Common myeloid progenitor, CD34-positive (primary cell): ENCODE results near the gene CACNA1A.

Source experiments
- CTCF ChIA-PET: fragments of 350-600 bp; sonication (Branson Sonifier 250); formaldehyde crosslinking; loops from one replicate; lab custom pipeline; 2021; ENCODE audit warnings: antibody characterized with exemption; lab: Charles Lee
- POLR2A ChIA-PET: fragments of 350-600 bp; sonication (Branson Sonifier 250); formaldehyde crosslinking; loops from one replicate; lab custom pipeline; 2021; ENCODE audit warnings: antibody characterized with exemption; lab: Charles Lee
- DNase-seq, 3 donors: peaks; one replicate each; pipeline versions ENCODE4 v3.0.0 to v3.0.0-alpha.2; 2013
- H3K27ac ChIP-seq, 2 experiments: 1 replicate in 1 of 2; 2 replicates in 1 of 2; pipeline ENCODE4 v1.7.0; 2013; ENCODE audit warnings: inconsistent platforms in 2 of 2, low read length in 2 of 2, mild to moderate bottlenecking in 2 of 2, low read depth in 1 of 2, moderate library complexity in 1 of 2; ENCODE audit not compliant: severe bottlenecking in 2 of 2, insufficient read depth in 1 of 2, poor library complexity in 1 of 2
- H3K27me3 ChIP-seq, 5 experiments: replicated peaks in 2 of 5; 1 replicate in 3 of 5; 2 replicates in 2 of 5; pipeline versions ENCODE4 v1.6.1 to v1.7.0; 2013; ENCODE audit warnings: low read length in 4 of 5, mild to moderate bottlenecking in 2 of 5, moderate library complexity in 2 of 5, inconsistent platforms in 1 of 5; ENCODE audit not compliant: insufficient read depth in 5 of 5, control insufficient read depth in 4 of 5
- H3K36me3 ChIP-seq, 4 experiments: 1 replicate in 2 of 4; 2 replicates in 2 of 4; pipeline versions ENCODE4 v1.6.1 to v1.7.0; 2013; ENCODE audit warnings: low read length in 3 of 4, control low read depth in 1 of 4, mild to moderate bottlenecking in 1 of 4; ENCODE audit not compliant: control insufficient read depth in 4 of 4, insufficient read depth in 4 of 4
- H3K4me1 ChIP-seq, 4 experiments: 1 replicate in 3 of 4; 2 replicates in 1 of 4; pipeline versions ENCODE4 v1.6.1 to v1.7.1; 2013; ENCODE audit warnings: low read length in 3 of 4, mild to moderate bottlenecking in 3 of 4, control low read depth in 1 of 4, inconsistent platforms in 1 of 4, moderate library complexity in 1 of 4; ENCODE audit not compliant: control insufficient read depth in 4 of 4, insufficient read depth in 4 of 4; ENCODE audit errors: control extremely low read depth in 1 of 4
- H3K4me3 ChIP-seq, 7 experiments: 1 replicate in 4 of 7; 2 replicates in 3 of 7; pipeline versions ENCODE4 v1.5.1 to v1.7.0; 2013; ENCODE audit warnings: mild to moderate bottlenecking in 7 of 7, low read length in 6 of 7, moderate library complexity in 6 of 7, inconsistent platforms in 2 of 7, low read depth in 2 of 7, control low read depth in 1 of 7; ENCODE audit not compliant: insufficient read depth in 4 of 7, control insufficient read depth in 1 of 7; ENCODE audit errors: extremely low read depth in 1 of 7
- H3K9me3 ChIP-seq, 5 experiments: 1 replicate in 4 of 5; 2 replicates in 1 of 5; pipeline versions ENCODE4 v1.6.1 to v1.7.1; 2013; ENCODE audit warnings: low read length in 4 of 5, mild to moderate bottlenecking in 2 of 5, inconsistent platforms in 1 of 5, low read depth in 1 of 5, moderate library complexity in 1 of 5; ENCODE audit not compliant: control insufficient read depth in 4 of 5, insufficient read depth in 2 of 5; ENCODE audit errors: control extremely low read depth in 1 of 5
- WGBS: methylation state at CpG from one replicate; pipeline ENCODE4 v1.1.5; 2013; ENCODE audit not compliant: insufficient coverage; 5-methylcytosine and 5-hydroxymethylcytosine counted together

Gene CACNA1A

DNA sequence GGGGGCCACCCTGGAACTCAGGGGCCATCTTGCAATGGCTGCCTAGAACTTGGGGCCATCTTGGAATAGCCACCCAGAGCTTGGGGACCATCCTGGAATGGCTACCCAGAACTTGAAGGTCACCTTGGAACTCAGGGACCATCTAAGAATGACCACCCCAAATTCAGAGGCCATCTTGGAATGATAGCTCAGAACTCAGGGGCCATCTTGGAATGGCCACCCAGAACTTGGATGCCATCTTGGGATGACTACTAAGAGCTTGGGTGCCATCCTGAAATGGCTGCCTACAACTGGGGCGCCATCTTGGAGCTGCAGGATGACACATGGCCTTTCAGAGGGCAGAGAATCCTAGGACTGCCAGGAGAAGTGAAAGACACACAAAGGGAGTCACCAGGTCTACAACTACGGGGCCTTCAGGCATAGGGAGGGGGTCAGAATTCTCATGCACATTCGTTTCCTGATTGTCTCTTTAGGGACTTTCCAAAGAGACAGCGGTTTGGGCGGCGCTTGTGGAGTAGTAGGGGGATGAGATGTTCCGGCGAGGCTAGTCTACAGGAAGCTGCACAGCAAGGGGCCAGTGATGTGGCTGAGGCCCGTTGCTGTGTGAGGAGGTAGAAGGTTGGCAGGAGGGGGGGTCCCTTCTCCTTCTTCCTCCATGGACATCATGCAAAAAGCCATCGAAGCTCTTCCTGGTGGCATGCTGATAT lies 231.1 kb downstream of the CACNA1A start:
- ChIA-PET POLR2A (interaction anchor here (0.6 kb wide), 1 partner anchor 502 kb away, joined by 3 read pairs; no protein-coding TSS in a partner anchor), CTCF (interaction anchor here (1.0 to 1.6 kb wide), 2 partner anchors 12 to 31 kb away, joined by 3 to 4 read pairs; no protein-coding TSS in a partner anchor)
- H3K27me3 ChIP-seq: peaks cover 0 to 2% (median 0%) of the 10 kb centered on the region in 5 experiments
- DNase-seq: no peak
- H3K36me3 ChIP-seq: no peaks in the 10 kb centered on the region
- peaks cover 0 to 5% (median 5%) of the 10 kb centered on the region in 4 experiments for H3K4me1 ChIP-seq
- no peak overlapping the region for H3K27ac ChIP-seq
- H3K4me3 ChIP-seq: no peak overlapping the region
- 94% methylated on average over 5 of the region's 10 CpGs for WGBS
- peaks cover 0 to 8% (median 6%) of the 10 kb centered on the region in 5 experiments for H3K9me3 ChIP-seq

DNA sequence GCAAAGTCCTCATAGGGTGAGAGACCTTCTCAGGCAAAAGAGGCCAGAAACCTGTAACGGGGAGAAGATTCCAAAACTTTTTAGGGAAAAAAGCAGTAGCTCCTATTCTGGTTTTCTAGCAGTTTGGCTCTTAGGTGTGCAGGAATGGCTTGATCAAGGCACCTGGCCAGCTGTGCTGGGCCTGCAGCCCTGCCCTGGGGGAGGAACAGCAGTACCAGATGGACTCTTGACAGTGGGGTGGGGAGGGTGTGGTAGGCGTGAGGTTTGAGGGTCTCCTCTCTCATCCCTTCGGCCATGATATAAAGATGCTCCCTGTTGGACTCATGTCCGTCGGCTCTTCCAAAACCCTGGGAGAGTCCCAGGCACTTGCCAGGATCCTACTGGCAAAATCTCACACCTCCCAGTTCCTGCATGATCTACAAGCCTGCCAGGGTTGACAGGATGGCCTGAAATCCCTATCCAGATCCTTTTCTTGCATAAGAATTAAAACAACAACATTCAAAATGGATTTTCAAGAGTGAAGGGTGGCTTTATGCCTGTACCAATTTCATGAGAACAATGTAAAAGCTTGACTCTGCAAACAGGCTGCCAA lies 235.7 kb downstream of the CACNA1A start:
- Histone ChIP-seq H3K4me1 (no peaks in the 10 kb centered on the region), H3K4me3 (no peak overlapping the region), H3K27ac (no peak overlapping the region), H3K27me3 (peaks cover 0 to 2% (median 0%) of the 10 kb centered on the region in 5 experiments), H3K36me3 (no peaks in the 10 kb centered on the region), H3K9me3 (peaks cover 0 to 8% (median 6%) of the 10 kb centered on the region in 5 experiments)
- ChIA-PET CTCF (interaction anchor here (1.3 kb wide), 1 partner anchor 89 kb away, joined by 3 read pairs; no protein-coding TSS in a partner anchor), POLR2A (no interaction called here)
- 100% methylated on average over 5 of the region's 5 CpGs for WGBS
- DNase-seq: no peak

DNA sequence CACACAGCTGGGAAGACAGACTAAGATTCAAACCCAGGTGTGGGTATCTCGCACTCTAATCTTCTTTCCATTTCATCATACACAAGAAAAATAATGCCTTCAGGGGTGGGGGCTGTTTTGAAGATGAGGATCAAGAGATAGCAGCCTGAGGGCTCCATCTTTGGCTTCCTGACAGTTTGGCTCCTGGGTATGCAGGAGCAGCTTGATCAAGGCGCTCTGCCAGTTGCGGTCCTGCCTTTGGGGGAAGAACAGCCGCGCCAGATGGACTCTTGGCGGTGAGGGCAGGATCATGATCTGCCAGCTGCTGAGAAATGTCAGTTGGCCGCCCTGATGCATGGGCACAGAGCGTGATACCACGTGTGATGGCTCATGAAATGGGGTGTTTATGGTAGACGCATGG lies 236.9 kb downstream of the CACNA1A start:
- ChIA-PET CTCF (no interaction called here), POLR2A (no interaction called here)

DNA sequence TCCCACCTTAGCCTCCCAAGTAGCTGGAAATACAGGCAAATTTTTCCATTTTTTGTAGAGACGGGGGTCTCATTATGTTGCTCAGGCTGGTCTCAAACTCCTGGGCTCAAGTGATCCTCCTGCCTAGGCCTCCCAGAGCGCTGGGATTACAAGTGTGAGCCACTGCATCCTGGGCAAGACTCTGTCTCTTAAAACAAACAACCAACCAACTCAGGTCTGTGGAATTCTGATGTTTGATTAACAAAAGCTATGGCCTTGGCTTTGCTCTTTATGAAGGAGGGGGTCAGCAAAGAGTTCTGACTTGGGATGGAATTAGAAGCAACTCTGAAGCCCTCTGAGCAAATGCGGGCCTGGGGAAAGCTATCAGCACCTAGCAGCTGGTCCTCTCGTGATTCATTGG lies 238.4 kb downstream of the CACNA1A start:
- 96% methylated on average over 3 of the region's 4 CpGs for WGBS
- Histone ChIP-seq H3K27ac (no peak overlapping the region), H3K4me3 (no peak overlapping the region), H3K27me3 (peaks cover 0 to 2% (median 0%) of the 10 kb centered on the region in 5 experiments), H3K36me3 (no peaks in the 10 kb centered on the region), H3K4me1 (no peaks in the 10 kb centered on the region), H3K9me3 (peaks cover 0 to 8% (median 6%) of the 10 kb centered on the region in 5 experiments)
- no peak for DNase-seq
- ChIA-PET CTCF (interaction anchor here (1.0 to 3.7 kb wide), 3 partner anchors 9 to 174 kb away, joined by 3 to 10 read pairs (median 4); no protein-coding TSS in a partner anchor), POLR2A (no interaction called here)

More for the DNA sequence above, 236.9 kb downstream of the CACNA1A start:
- no peaks in the 10 kb centered on the region for H3K36me3 ChIP-seq
- no peak overlapping the region for H3K4me3 ChIP-seq
- no peak for DNase-seq
- WGBS: 98% methylated on average over 9 of the region's 10 CpGs
- no peaks in the 10 kb centered on the region for H3K4me1 ChIP-seq
- no peak overlapping the region for H3K27ac ChIP-seq
- H3K27me3 ChIP-seq: peaks cover 0 to 2% (median 0%) of the 10 kb centered on the region in 5 experiments
- peaks cover 0 to 8% (median 6%) of the 10 kb centered on the region in 5 experiments for H3K9me3 ChIP-seq

DNA sequence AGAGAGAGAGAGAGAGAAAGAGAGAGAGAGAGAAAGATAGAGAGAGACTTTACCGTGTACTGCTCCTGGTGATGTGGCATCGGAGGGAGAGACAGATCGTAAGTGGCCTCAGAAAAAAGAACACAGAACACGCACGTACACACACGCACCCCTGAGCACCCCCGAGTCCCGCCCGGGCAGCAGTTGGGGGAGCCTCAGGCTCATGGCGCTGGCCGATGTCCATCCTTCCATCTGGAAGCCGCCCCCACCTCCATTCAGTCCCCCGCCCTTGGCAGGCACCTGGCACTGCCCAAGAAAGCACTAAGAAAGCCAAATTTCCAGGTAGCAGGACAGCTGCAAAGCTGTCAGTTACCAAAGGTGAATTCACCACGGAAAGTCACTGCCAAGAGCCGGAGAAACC lies 239.1 kb downstream of the CACNA1A start:
- ChIA-PET CTCF (interaction anchor here (1.0 to 3.7 kb wide), 2 partner anchors 11 to 173 kb away, joined by 4 to 10 read pairs; no protein-coding TSS in a partner anchor), POLR2A (no interaction called here)
- Histone ChIP-seq H3K27ac (no peak overlapping the region), H3K4me3 (no peak overlapping the region), H3K9me3 (peaks cover 0 to 7% (median 6%) of the 10 kb centered on the region in 5 experiments), H3K36me3 (no peaks in the 10 kb centered on the region), H3K27me3 (peaks cover 0 to 2% (median 0%) of the 10 kb centered on the region in 5 experiments), H3K4me1 (no peaks in the 10 kb centered on the region)
- no peak for DNase-seq
- 95% methylated on average over 15 of the region's 15 CpGs for WGBS

DNA sequence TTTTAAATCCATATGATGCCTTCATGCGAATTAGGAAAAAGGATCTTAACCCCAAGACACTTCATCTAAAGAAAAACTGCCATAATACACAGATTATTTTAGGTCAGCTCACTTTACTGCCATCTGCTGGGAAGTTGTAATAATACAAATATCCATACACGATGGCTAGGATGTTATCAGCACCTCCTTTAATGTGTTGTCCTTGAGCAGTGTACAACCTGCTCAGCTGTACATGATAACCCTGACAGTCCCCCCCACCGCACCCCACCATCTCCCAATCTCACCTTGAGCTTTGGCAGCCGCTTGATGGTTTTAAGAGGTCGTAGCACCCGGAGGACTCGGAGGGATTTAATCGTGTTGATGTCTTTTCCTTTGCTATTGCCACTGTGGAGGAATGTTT lies 243.8 kb downstream of the CACNA1A start:
- Histone ChIP-seq H3K36me3 (no peaks in the 10 kb centered on the region), H3K4me3 (no peak overlapping the region), H3K27ac (no peak overlapping the region), H3K9me3 (no peaks in the 10 kb centered on the region), H3K27me3 (peaks cover 0 to 1% (median 0%) of the 10 kb centered on the region in 5 experiments), H3K4me1 (no peaks in the 10 kb centered on the region)
- DNase-seq: peak; percentile 59 to 77 (median 73)
- CTCF ChIA-PET: interaction anchor here (0.6 to 2.5 kb wide), 16 partner anchors 9 to 327 kb away, joined by 3 to 9 read pairs (median 4); no protein-coding TSS in a partner anchor
- POLR2A ChIA-PET: interaction anchor here (1.1 kb wide), 1 partner anchor 112 kb away, joined by 3 read pairs; the partner anchor contains the start of genes IER2 and STX10
- WGBS: 36% methylated on average over 3 of the region's 8 CpGs
